Activated CD4-positive, alpha-beta T cell treated with anti-CD3 and anti-CD28 coated beads, Interleukin-2, amount 50 U/mL, for 4 hours (primary cell): ENCODE data around the gene TBX4.

Source experiments
- DNase-seq, 2 experiments: peaks; one replicate each; pipeline ENCODE4 v3.0.0-alpha.2; 2020

Gene TBX4

DNA sequence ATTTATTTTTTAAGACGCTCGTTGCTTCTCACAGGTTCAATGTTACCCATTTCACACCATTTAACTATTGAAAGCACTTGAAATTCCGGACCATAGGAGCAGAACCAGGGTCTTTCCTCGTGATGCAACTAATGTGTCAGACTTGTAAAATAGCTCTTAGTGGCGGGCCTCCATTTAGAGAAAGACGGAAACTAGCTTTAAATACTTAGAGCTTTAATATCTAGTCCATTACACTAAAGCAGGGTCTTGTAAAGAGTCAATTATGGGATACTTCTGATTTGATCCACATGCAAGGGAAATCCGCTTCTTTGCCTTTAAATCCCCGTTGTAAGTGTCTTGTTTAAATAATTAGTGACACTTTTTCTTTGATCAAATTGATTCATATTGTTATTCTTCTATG lies 82.2 kb downstream of the TBX4 start:
- no peak for DNase-seq
